IMR-90 (cell line): ENCODE results near the gene PRR36. TPM values are rescaled to one million over a fixed set of nuclear protein-coding genes. Genes with fewer than 3 reads are reported as not detected.

Source experiments
- MAFK ChIP-seq: IDR thresholded peaks from 2 replicates; pipeline ENCODE4 v1.6.1; 2012; ENCODE audit warnings: low read depth, low read length, improper control_type of control experiment
- polyA plus RNA-seq, 3 experiments: library from polyadenylated mRNA; depleted of rRNA; stranded (reverse); fragments of >200 nt; gene quantifications; 2 replicates each; pipeline ENCODE4 v1.2.3, GENCODE V29; 2012; ENCODE audit warnings: low replicate concordance in 1 of 3
- total RNA-seq: library from RNA; depleted of rRNA; stranded (reverse); fragments of >200 nt; gene quantifications from 2 replicates; pipeline ENCODE4 v1.2.3, GENCODE V29; 2012
- TF ChIP-seq, protein P1 (sequence below): fragments of 150-350 bp; IDR thresholded peaks from 2 replicates; pipeline ENCODE4 v1.6.1; 2016; ENCODE audit warnings: low read depth, mild to moderate bottlenecking, low read length, moderate library complexity, borderline replicate concordance

Gene PRR36
- total and polyA plus RNA-seq, 2 of the 4 experiments (the other 2 are of a cell fraction): 0.02 TPM; not detected in 1

GRCh38 chr19:7874076-7874896 is at the start of gene PRR36 (continued):
- TF ChIP-seq, protein P1, sequence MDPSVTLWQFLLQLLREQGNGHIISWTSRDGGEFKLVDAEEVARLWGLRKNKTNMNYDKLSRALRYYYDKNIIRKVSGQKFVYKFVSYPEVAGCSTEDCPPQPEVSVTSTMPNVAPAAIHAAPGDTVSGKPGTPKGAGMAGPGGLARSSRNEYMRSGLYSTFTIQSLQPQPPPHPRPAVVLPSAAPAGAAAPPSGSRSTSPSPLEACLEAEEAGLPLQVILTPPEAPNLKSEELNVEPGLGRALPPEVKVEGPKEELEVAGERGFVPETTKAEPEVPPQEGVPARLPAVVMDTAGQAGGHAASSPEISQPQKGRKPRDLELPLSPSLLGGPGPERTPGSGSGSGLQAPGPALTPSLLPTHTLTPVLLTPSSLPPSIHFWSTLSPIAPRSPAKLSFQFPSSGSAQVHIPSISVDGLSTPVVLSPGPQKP: no peak
- TF ChIP-seq MAFK: no peak
